ENCODE data around the gene CACNA1C. TPM values are rescaled to one million over a fixed set of nuclear protein-coding genes. Genes with fewer than 3 reads are reported as not detected.

Gene CACNA1C
- total RNA-seq, 1 donor from 2014 or later: 11.7 TPM

- DNase-seq (ENCODE audit: low spot score, unreplicated experiment): no peak
- H3K9me3 Mint-ChIP-seq (ENCODE audit: low read depth): no peaks in the 10 kb centered on the region
- H3K4me3 Mint-ChIP-seq (ENCODE audit: low read depth): no peak overlapping the region
- H3K27ac Mint-ChIP-seq: no peak overlapping the region
- H3K4me1 Mint-ChIP-seq (ENCODE audit: low read depth): no peaks in the 10 kb centered on the region
- no peak for TF ChIP-seq CTCF (IDR thresholded peaks at IDR 0.05; ENCODE audit: unreplicated experiment)
- peaks cover 6% of the 10 kb centered on the region for H3K27me3 Mint-ChIP-seq
- H3K36me3 Mint-ChIP-seq (ENCODE audit: insufficient read depth): no peaks in the 10 kb centered on the region
These were observed 404.0 kb downstream of the CACNA1C start for GRCh38 chr12:2456813-2457186.

GRCh38 chr12:2457215-2457932, 404.6 kb downstream of the CACNA1C start:
- Mint-ChIP-seq H3K4me1 (ENCODE audit: low read depth) (no peaks in the 10 kb centered on the region), H3K27ac (no peak overlapping the region), H3K27me3 (peaks cover 6% of the 10 kb centered on the region), H3K36me3 (ENCODE audit: insufficient read depth) (no peaks in the 10 kb centered on the region), H3K9me3 (ENCODE audit: low read depth) (no peaks in the 10 kb centered on the region), H3K4me3 (ENCODE audit: low read depth) (no peak overlapping the region)
- DNase-seq (ENCODE audit: low spot score, unreplicated experiment): no peak
- TF ChIP-seq CTCF (IDR thresholded peaks at IDR 0.05; ENCODE audit: unreplicated experiment): no peak

GRCh38 chr12:2457933-2458414, 405.2 kb downstream of the CACNA1C start:
- Mint-ChIP-seq H3K27me3 (peaks cover 6% of the 10 kb centered on the region), H3K36me3 (ENCODE audit: insufficient read depth) (no peaks in the 10 kb centered on the region), H3K27ac (no peak overlapping the region), H3K4me3 (ENCODE audit: low read depth) (no peak overlapping the region), H3K9me3 (ENCODE audit: low read depth) (no peaks in the 10 kb centered on the region), H3K4me1 (ENCODE audit: low read depth) (no peaks in the 10 kb centered on the region)
- no peak for DNase-seq (ENCODE audit: low spot score, unreplicated experiment)
- TF ChIP-seq CTCF (IDR thresholded peaks at IDR 0.05; ENCODE audit: unreplicated experiment): no peak

- Mint-ChIP-seq H3K27me3 (peaks cover 24% of the 10 kb centered on the region), H3K36me3 (ENCODE audit: insufficient read depth) (no peaks in the 10 kb centered on the region), H3K27ac (no peak overlapping the region), H3K4me3 (ENCODE audit: low read depth) (no peak overlapping the region), H3K9me3 (ENCODE audit: low read depth) (no peaks in the 10 kb centered on the region), H3K4me1 (ENCODE audit: low read depth) (no peaks in the 10 kb centered on the region)
- DNase-seq (ENCODE audit: low spot score, unreplicated experiment): no peak
- TF ChIP-seq CTCF (IDR thresholded peaks at IDR 0.05; ENCODE audit: unreplicated experiment): no peak
These were observed 407.4 kb downstream of the CACNA1C start for GRCh38 chr12:2460051-2460670.

GRCh38 chr12:2461046-2461445, 408.3 kb downstream of the CACNA1C start:
- peaks cover 31% of the 10 kb centered on the region for H3K27me3 Mint-ChIP-seq
- no peak overlapping the region for H3K4me3 Mint-ChIP-seq (ENCODE audit: low read depth)
- no peaks in the 10 kb centered on the region for H3K4me1 Mint-ChIP-seq (ENCODE audit: low read depth)
- no peaks in the 10 kb centered on the region for H3K9me3 Mint-ChIP-seq (ENCODE audit: low read depth)
- H3K36me3 Mint-ChIP-seq (ENCODE audit: insufficient read depth): no peaks in the 10 kb centered on the region
- H3K27ac Mint-ChIP-seq: no peak overlapping the region
- no peak for DNase-seq (ENCODE audit: low spot score, unreplicated experiment)
- no peak for TF ChIP-seq CTCF (IDR thresholded peaks at IDR 0.05; ENCODE audit: unreplicated experiment)

Data from progenitor cell of endocrine pancreas (in vitro differentiated cells).